GM10266 (cell line): ENCODE data around the gene ADI1.
A peak's percentile ranks its signal among the peaks of the same experiment; 100 is the strongest.

Experiments used
- DNase-seq: peaks from one replicate; pipeline ENCODE4 v3.0.0; 2012; ENCODE audit errors: extremely low spot score
- TF ChIP-seq, protein P1 (sequence below): IDR thresholded peaks from 2 replicates; pipeline ENCODE4 v1.5.1; 2012; ENCODE audit warnings: mild to moderate bottlenecking, low read depth; ENCODE audit not compliant: control insufficient read depth, insufficient read depth; ENCODE audit errors: missing control alignments

The ADI1 gene

DNA sequence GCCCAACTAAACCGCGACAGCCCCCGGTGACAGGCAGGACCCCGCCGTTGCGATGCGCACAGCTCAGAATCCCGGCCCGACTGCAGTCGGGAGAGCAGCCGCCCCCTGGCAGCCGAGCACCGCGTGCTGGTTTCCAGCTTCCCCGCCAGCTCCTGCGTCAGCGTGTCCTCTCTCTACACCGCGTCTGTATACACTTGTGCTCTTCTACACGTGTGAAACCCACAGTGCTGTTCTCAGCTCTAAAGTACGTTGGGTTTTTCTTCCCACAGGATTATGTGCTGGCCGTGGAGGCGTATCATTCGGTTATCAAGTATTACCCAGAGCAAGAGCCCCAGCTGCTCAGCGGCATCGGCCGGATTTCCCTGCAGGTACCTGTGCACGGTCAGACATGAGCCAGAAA, 54.0 kb downstream of the ADI1 start:
- TF ChIP-seq, protein P1, sequence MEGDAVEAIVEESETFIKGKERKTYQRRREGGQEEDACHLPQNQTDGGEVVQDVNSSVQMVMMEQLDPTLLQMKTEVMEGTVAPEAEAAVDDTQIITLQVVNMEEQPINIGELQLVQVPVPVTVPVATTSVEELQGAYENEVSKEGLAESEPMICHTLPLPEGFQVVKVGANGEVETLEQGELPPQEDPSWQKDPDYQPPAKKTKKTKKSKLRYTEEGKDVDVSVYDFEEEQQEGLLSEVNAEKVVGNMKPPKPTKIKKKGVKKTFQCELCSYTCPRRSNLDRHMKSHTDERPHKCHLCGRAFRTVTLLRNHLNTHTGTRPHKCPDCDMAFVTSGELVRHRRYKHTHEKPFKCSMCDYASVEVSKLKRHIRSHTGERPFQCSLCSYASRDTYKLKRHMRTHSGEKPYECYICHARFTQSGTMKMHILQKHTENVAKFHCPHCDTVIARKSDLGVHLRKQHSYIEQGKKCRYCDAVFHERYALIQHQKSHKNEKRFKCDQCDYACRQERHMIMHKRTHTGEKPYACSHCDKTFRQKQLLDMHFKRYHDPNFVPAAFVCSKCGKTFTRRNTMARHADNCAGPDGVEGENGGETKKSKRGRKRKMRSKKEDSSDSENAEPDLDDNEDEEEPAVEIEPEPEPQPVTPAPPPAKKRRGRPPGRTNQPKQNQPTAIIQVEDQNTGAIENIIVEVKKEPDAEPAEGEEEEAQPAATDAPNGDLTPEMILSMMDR = no peak
- DNase-seq = no peak

DNA sequence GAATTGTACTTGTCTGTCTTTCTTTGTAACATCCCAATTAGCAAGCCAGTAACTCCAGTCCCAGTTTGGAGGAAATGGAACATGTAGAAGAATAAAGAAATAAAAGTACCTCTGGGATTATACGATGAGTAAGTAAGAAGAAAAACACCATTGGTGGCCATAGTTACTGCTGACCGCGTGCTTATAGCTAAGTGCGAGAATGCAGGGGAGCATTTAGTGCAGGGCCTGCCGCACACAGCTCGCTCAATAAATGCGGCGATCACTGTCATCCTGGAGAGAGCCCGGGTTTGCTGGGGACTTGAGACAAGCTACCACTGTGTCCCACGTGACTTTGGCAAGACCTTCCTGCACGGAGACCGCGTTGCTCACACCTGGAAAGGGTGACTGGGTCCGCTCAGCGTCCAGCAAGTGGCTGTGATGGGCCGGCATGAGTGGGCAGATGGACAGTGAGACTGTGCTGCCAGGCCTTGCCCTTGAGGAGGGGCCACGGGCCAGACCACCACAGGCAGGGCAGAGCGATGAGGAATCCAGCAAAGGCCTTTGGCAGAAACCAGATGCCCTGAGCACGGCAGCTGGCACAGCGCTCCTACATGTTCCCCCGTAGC, 54.8 kb downstream of the ADI1 start:
- no peak for DNase-seq
- TF ChIP-seq, protein P1 = no peak

DNA sequence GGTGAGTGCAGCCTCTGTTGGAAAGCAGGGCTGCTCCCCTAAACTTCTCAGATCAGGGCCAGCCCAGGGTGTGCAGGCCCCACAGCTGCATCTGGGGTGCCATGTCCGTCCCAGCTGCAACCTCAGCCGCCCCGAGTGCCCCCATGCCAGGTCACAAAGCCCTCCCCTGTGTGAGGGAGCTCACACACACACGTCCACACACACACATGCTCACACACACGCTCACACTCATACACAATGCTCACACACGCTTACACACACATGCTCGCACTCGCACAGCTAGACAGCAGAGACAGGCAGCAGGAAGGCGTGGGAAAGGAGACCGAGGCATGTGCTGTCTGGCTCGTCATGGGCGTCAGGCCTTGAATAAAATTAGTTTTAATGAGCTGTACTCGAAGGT, 55.4 kb downstream of the ADI1 start:
- TF ChIP-seq, protein P1 = no peak
- DNase-seq = no peak

DNA sequence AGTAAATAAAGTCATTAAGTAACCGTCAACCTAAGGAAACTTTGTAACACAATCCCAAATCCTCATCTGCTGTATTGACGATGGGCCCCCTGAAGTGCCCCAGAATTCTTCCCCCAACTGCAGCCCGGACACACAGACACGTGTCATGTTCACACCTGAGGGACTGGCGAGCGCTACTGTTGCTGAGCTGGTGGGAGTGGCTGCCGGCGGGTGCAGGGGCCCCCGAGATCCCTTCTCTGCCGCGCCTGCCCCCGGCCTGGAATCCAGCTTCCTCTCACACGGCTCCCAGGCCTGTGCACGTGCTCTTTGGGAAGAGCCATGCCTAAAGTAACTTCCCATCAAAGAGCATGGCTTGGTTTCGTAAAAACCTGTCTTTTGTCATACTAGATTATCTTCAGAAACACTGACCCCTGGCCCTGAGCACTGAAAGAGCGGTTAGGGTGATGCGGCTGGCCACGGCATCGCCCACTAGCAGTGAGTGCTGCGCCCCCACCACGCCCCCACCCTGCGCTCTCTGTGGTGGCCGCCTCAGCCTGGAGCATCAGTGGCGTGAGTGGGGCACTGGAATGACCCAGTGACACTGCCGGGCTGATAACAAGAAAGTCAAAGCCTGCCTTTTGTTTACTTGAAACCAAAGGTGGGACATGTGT, 56.0 kb downstream of the ADI1 start:
- TF ChIP-seq, protein P1 = no peak
- no peak for DNase-seq

DNA sequence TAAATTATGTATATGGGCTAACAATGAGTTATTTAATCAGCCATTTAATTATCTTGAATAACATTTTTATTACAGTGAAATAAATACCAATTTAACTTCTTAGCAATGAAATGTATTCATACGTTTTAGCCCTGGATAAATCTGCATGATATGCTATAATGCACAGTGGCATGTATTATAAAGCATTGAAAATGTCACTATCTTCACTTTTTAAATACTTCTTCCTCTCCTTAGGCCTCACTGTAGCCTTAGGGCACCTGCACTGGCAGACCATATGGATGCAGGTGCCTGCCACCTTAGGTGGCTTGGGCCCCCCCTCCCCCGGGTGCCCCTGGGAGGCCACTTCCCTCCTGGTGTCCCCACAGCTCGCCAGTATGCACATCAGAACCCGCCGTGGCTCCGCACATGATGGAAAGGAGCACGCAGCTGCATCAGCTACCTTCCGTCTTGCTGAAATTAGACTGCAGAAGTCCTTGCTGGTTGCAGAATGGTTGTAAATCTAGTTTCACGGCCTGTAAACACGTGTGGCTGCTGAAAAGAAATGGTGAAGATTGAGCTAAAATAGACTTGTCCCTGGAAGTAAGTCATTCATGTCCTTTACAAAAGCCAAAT, 56.7 kb downstream of the ADI1 start:
- TF ChIP-seq, protein P1 = no peak
- DNase-seq = no peak

DNA sequence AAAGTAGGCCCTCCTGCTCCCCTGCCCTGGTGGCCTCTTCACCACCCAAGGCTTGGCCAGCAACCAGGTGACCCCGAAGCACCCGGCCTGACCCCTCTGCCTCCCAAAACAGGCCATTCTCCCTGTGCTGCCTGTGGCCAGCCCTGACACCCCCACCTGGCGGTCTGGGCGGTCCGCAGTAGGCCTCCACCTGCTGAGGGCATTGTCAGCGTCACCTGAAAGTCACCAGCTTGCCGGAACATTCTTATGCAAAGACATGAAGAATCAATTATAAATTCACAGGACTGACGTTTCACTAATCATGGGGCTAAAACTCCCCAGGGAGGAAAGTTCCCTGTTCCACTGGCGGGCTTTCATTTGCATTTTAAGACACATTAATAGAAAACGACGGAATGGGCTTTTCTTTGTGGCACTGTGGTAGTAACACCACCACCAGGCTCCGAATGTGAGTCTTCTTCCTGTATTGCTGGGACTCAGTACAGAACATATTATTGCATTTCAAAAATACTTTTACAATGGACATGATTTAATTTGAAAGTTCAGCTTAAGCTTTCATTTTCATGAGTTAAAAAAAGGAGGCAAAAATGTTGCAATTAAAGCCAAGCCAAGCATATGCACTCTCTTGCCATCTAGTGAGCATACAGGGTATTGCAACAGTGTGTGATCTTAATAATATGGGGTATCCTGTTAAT, 57.4 kb downstream of the ADI1 start:
- TF ChIP-seq, protein P1 = peak; percentile 85
- DNase-seq = peak; percentile 87
